ENCODE data around the gene THUMPD1.
"Not testable (repeated sequence)": the region's sequence is repeated elsewhere in the genome, so short reads cannot be mapped to it uniquely, and the experiment has no call there.

Gene THUMPD1

DNA sequence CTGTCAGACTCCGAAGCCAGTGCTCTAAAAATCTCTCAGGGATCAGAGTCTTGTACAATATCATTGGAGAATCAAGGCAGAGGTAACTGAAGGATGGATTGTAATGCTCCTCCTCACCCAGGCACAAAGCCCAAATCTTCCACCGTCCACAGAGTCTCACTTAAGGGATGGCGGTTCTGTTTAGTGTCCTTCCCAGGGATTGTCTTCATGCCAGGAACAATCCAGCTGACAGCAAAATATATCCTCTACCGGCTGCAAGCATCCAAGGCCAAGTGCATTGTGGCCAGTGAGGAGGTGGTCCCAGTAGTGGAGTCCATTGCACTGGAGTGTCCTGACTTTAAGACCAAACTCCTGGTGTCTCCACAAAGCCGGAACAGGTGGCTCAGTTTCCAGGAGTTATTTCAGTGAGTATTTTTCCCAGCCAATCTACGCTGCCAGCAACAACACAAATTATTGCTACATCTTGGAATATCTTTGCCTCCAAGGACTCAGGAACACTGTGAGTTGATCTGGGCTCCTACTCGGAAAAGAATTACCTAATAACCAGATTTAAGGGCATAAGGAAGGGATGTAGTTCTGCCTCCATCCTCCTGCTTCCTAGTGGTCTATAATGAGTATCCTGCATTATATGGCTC lies 30.2 kb downstream of the THUMPD1 start:
- H3K4me2 ChIP-seq = no peak overlapping the region
- no peak overlapping the region for H3K27ac ChIP-seq
- no peaks in the 10 kb centered on the region for H4K20me1 ChIP-seq
- H3K4me1 ChIP-seq = no peaks in the 10 kb centered on the region
- no peaks in the 10 kb centered on the region for H3K36me3 ChIP-seq
- no peaks in the 10 kb centered on the region for H3K9me3 ChIP-seq (replicated peaks in 1 of 11)
- H3K9ac ChIP-seq = no peak overlapping the region
- H3K4me3 ChIP-seq = no peak overlapping the region
- no peaks in the 10 kb centered on the region for H3K27me3 ChIP-seq
- no peak for TF ChIP-seq Cebpa-rat (IDR thresholded peaks at IDR 0.05)

GRCh38 chr16:20708129-20708528 lies 33.5 kb downstream of the THUMPD1 start:
- H3K9ac ChIP-seq; H3K4me2 ChIP-seq; H3K4me3 ChIP-seq; H3K4me1 ChIP-seq; H4K20me1 ChIP-seq; H3K9me3 ChIP-seq (replicated peaks in 1 of 11); H3K27ac ChIP-seq; H3K27me3 ChIP-seq; H3K36me3 ChIP-seq: not testable (repeated sequence)

- Histone ChIP-seq H4K20me1 (no peaks in the 10 kb centered on the region), H3K27ac (no peak overlapping the region), H3K27me3 (no peaks in the 10 kb centered on the region), H3K4me2 (no peak overlapping the region), H3K4me3 (no peak overlapping the region), H3K4me1 (no peaks in the 10 kb centered on the region), H3K36me3 (no peaks in the 10 kb centered on the region), H3K9me3 (replicated peaks in 1 of 11) (no peaks in the 10 kb centered on the region; a peak in 1 of 22 replicates), H3K9ac (no peak overlapping the region)
- TF ChIP-seq Cebpa-rat (IDR thresholded peaks at IDR 0.05) = no peak
Observed at GRCh38 chr16:20707461-20707860, 34.2 kb downstream of the THUMPD1 start.

DNA sequence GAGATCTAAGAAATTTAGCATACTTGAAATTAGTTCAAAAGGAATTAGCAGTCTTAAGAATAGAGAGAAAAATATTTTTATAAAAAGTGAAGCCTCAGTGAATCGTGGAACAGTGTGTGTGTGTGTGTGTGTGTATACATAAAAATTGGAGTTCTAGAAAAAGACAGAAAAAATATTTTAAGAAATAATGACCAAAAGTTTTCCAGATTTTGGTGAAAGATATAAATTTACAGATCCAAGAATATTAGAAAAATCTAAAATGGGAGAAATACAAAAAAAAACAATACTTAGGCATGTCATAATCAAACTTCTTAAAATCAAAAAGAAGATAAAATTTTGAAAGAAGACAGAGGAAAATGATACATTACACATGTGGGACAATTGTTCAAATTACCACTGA lies 35.6 kb downstream of the THUMPD1 start:
- H3K36me3 ChIP-seq; H3K4me2 ChIP-seq; H3K4me1 ChIP-seq; H3K9ac ChIP-seq; H4K20me1 ChIP-seq; H3K4me3 ChIP-seq; H3K9me3 ChIP-seq (replicated peaks in 1 of 11); H3K27ac ChIP-seq; H3K27me3 ChIP-seq: not testable (repeated sequence)

DNA sequence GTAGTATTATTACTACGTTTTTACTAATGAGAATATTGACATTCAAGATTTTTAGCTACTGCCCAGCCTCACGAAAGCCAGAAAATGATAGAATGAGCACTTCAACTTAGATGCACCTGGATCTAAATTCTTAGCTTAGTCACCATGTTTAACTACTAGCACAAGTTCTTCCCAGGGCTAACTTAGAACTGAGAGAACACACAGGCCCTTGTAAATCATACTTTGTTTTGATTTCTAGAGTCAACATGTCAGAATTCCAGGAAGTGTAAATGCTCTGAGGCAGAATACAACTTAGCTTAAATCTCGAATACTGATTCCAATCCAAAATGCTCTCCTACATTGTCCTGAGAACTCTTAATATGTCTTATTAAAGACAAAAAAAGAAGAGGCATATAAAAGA lies 37.3 kb downstream of the THUMPD1 start:
- Histone ChIP-seq H3K4me3 (no peak overlapping the region), H3K36me3 (no peaks in the 10 kb centered on the region), H3K4me1 (no peaks in the 10 kb centered on the region), H3K4me2 (no peak overlapping the region), H4K20me1 (no peaks in the 10 kb centered on the region), H3K9ac (no peak overlapping the region), H3K27ac (no peak overlapping the region), H3K9me3 (replicated peaks in 1 of 11) (peaks cover 0 to 6% (median 0%) of the 10 kb centered on the region in 11 experiments; a peak in 2 of 22 replicates), H3K27me3 (no peaks in the 10 kb centered on the region)
- TF ChIP-seq Cebpa-rat (IDR thresholded peaks at IDR 0.05) = no peak

- not testable (repeated sequence) for H3K27ac ChIP-seq; H3K36me3 ChIP-seq; H3K4me1 ChIP-seq; H3K4me3 ChIP-seq; H3K27me3 ChIP-seq; H3K9ac ChIP-seq; H3K9me3 ChIP-seq (replicated peaks in 1 of 11); H3K4me2 ChIP-seq; H4K20me1 ChIP-seq
Observed at GRCh38 chr16:20701692-20702091, 39.9 kb downstream of the THUMPD1 start.

- no peaks in the 10 kb centered on the region for H3K36me3 ChIP-seq
Observed at GRCh38 chr16:20696618-20697017, 45.0 kb downstream of the THUMPD1 start.

DNA sequence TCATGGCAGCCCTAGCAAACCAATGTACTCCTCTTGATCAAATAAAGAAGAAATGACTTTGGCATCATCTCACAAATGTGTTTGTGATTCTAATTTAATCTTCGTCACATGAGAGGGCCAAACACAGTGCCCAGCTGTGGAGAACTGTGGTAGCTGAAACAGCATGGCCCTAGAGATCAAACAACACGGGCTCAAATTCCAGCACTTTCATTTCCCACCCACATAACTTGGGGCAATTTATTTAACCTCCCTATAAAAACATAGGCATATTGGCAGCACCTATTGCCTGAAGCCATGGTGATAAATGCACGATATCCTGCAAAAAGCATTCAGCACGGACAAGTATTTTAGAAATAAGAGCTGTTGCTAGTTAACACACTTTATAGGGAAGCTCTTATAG lies 46.6 kb downstream of the THUMPD1 start:
- Histone ChIP-seq H3K4me2 (no peak overlapping the region), H3K9ac (no peak overlapping the region), H4K20me1 (no peaks in the 10 kb centered on the region), H3K4me1 (peaks cover 0 to 15% (median 0%) of the 10 kb centered on the region in 10 experiments; a peak in 5 of 20 replicates), H3K9me3 (replicated peaks in 1 of 11) (no peaks in the 10 kb centered on the region), H3K27me3 (no peaks in the 10 kb centered on the region), H3K4me3 (no peak overlapping the region), H3K27ac (no peak overlapping the region), H3K36me3 (no peaks in the 10 kb centered on the region)
- TF ChIP-seq Cebpa-rat (IDR thresholded peaks at IDR 0.05) = no peak

More at GRCh38 chr16:20696618-20697017, 45.0 kb downstream of the THUMPD1 start:
- TF ChIP-seq Cebpa-rat (IDR thresholded peaks at IDR 0.05) = no peak
- H3K9me3 ChIP-seq (replicated peaks in 1 of 11) = peaks cover 0 to 2% (median 0%) of the 10 kb centered on the region in 11 experiments; a peak in 1 of 22 replicates
- H3K27ac ChIP-seq = no peak overlapping the region
- no peak overlapping the region for H3K4me3 ChIP-seq
- peaks cover 0 to 15% (median 0%) of the 10 kb centered on the region in 10 experiments; a peak in 5 of 20 replicates for H3K4me1 ChIP-seq
- no peak overlapping the region for H3K4me2 ChIP-seq
- no peaks in the 10 kb centered on the region for H4K20me1 ChIP-seq
- H3K27me3 ChIP-seq = no peaks in the 10 kb centered on the region
- no peak overlapping the region for H3K9ac ChIP-seq

- H3K27me3 ChIP-seq; H4K20me1 ChIP-seq; H3K4me2 ChIP-seq; H3K27ac ChIP-seq; H3K9me3 ChIP-seq (replicated peaks in 1 of 11); H3K4me3 ChIP-seq; H3K9ac ChIP-seq; H3K36me3 ChIP-seq: not testable (repeated sequence)
- peaks cover 0 to 15% (median 0%) of the 10 kb centered on the region in 10 experiments; a peak in 5 of 20 replicates for H3K4me1 ChIP-seq
Observed at GRCh38 chr16:20694096-20694495, 47.5 kb downstream of the THUMPD1 start.

GRCh38 chr16:20689668-20690067 lies 52.0 kb downstream of the THUMPD1 start:
- Histone ChIP-seq H3K27me3 (no peaks in the 10 kb centered on the region), H3K9ac (no peak overlapping the region), H4K20me1 (no peaks in the 10 kb centered on the region), H3K9me3 (replicated peaks in 1 of 11) (no peaks in the 10 kb centered on the region; a peak in 1 of 22 replicates), H3K36me3 (no peaks in the 10 kb centered on the region), H3K4me1 (peaks cover 0 to 15% (median 0%) of the 10 kb centered on the region in 10 experiments; a peak in 5 of 20 replicates), H3K4me2 (no peak overlapping the region), H3K4me3 (no peak overlapping the region), H3K27ac (no peak overlapping the region)
- no peak for TF ChIP-seq Cebpa-rat (IDR thresholded peaks at IDR 0.05)

All from BLaER1 treated with 17β-estradiol and CSF1 and Interleukin-3, amounts not matched to agents 10 nM and 100 nM (cell line).